Umbilical cord (tissue), 2 donors: ENCODE data around the gene MYO3A. TPM values are rescaled to one million over a fixed set of nuclear protein-coding genes. Genes with fewer than 3 reads are reported as not detected.

Experiments used
- DNase-seq: peaks from one replicate; pipeline ENCODE4 v3.0.0-alpha.2; 2015; ENCODE audit warnings: low spot score
- total RNA-seq: library from RNA; depleted of rRNA; stranded (reverse); fragments of >200 nt; gene quantifications from one replicate; pipeline ENCODE4 v1.2.3, GENCODE V29; 2014; ENCODE audit warnings: low replicate concordance; ENCODE audit not compliant: insufficient read depth

Gene MYO3A
- total RNA-seq, 1 donor from 2014 or later, result 4.3 TPM

DNA sequence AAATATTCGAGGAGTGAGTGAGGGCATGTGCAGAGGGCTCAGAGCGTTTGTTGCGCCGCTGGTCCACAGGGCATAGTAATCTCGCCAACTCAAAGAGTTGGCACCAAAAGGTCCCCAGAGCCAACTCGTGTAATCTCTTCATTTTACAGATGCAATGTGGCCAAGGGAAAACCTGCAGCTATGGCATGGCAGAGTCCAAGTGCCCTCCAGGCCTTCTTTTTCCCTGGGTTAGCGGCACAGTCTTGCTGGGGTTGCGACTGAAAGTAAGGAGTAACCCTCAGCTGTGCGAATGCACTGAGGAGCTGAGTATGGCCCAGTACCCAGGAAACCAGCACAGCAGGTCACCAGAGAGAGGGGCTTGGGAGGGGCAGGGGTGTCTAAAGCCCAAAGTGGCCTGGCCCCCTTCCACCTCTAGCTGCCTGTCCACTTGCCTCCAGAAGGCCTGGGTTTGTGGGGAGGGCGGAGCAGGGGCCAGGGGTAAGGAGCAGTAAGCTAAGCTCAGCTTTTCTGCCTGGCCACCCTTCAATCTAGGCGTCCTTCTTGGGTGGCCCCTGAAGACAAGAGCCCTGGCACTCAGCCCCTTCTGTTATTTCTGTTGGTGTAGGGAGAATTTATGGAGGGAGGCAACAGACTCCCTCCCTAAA lies 279.2 kb downstream of the MYO3A start:
- no peak for DNase-seq

DNA sequence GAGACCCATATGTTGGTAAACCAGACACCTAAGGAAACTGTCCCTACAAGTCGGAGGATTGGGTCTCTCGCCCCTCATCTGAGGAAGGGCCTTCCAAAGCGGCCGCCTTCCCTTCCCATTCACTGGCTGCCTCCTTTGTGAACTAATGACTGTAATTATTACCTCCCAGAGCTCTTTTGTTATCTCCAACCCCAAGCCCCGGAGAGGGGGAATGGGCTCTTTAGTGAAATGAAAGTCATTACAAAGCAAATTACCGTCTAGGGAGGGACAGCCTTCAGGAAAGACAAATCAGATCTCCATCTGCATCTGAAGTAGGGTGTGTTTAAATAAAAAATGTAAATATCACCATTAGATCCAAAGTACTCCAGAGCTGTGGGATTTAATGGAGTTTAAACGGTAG lies 280.0 kb downstream of the MYO3A start:
- DNase-seq, result no peak

DNA sequence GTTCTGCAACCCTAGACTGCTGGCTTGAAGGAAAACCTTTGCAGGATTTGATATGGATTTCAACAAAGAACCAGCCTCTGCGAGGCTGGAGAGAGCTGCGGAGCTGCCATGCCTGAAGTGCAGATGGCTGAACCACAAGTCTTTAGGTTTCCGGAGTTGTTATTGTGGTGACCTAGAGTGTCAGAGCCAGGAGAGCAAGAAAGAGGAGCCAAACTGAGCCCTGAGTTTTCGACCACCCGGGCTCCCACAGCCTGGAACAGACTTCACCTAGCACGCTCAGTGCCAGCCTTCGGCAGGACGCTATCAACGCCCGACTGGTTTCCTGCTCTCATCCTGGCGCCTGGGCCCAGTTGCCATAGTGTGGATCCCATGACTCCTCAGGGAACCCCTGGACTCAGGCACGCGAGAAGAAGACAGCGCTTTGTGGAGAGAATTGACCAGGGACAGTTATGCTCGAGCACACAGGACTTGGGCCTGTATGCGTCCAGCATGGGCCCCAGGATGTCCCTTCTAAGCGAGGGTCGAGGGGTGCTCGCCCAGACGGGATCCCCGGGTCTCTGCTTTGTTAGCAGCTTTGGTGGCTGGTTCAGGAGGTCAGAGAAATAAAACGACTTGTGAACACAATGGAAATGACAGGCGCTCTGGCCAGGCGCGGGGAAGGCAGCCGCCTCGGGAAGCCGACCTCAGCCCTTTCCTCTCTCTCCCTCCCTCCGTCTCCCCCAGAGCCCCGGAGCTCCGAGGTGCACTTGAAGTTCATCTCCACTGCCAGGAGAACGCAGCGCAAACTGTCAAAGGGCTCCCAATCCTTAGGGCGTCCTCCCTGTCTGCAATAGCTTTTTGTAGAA lies 280.7 kb downstream of the MYO3A start:
- DNase-seq, result no peak

DNA sequence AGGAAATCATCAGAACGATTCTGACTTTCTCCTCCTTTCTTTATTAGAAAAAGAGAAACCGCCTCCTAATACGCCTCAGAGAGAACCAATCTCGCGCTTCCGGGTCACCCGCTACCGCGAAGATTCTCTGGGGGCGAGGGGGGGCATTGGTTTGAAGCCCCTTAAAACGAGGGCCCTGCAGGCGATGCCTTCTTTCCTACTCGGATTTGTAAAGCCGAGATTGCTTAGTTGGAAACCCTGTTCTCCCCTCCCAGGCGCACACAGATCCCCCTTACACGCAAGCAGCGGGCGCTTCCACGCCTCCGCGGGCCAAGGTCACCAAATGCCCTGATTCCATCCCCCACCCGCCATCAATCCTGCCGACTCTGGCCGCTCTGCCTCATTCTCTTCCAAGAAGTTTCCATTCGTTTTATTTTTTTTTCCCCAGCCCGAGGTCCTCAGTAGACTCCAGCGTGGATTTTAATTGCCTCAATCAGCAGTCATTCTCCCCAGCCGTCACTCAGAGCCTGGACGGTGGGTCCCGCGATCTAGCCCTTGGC lies 281.4 kb downstream of the MYO3A start:
- DNase-seq, result no peak

DNA sequence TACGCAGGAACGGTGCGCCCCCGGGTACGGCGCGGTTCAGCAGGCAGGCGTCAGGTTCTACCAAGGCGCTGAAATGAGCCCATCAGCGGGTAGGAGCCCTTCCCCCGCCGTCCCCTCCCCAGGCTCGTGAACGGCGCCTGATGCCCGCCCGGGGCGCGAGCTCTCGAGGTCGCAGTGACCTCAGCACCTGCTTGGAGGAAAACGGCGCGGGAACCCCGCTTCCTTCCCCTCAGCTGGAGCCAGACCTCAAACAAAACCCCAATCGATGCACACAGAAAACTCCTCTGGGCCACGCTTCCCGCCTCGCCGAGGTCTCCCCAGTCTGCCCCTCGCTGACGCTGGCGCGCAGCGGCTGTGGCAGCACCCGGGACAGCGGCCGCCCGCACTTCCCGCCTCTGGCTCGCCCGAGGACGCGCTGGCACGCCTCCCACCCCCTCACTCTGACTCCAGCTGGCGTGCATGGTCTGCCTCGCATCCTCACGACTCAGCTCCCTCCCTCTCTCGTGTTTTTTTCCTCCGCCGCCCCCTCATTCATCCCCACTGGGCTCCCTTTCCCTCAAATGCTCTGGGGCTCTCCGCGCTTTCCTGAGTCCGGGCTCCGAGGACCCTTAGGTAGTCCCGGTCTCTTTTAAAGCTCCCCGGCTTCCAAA lies 282.0 kb downstream of the MYO3A start:
- peak; percentile 58 for DNase-seq

DNA sequence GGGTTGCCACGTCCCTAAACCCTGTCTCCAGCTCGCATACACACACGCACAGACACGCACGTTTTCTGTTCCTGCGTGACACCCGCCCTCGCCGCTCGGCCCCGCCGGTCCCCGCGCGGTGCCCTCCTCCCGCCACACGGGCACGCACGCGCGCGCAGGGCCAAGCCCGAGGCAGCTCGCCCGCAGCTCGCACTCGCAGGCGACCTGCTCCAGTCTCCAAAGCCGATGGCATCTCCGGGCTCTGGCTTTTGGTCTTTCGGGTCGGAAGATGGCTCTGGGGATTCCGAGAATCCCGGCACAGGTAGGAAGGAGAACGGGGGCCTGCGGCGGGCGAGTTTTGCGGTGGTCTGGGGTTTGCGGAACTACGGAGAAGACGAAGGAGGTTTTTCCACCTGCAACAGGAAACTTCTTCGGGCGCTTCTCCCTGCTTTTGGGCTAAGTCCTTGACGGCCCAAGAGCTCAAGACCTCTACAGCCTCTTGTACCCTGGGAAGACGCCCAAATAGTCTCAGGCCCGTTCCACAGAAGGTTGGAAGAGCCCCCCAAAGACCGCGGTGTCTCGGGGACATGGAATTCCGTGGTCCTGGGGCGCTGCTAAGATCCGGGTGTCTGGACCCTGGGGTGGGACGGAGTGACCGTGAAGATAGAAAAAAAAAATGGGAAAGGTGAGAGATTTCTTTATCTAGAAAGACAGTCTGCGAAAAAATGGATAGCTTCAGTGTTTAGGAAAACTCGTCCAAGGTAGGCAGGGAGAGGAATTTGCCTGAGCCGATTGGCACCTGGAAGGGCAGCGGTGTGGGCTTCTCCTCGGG lies 282.8 kb downstream of the MYO3A start, which contains the start of gene GAD2:
GAD2 (plus strand) TSS at position 190 of the 811 bp plus-strand sequence; CDS start at position 226, 36 bp downstream.
- DNase-seq, result no peak

DNA sequence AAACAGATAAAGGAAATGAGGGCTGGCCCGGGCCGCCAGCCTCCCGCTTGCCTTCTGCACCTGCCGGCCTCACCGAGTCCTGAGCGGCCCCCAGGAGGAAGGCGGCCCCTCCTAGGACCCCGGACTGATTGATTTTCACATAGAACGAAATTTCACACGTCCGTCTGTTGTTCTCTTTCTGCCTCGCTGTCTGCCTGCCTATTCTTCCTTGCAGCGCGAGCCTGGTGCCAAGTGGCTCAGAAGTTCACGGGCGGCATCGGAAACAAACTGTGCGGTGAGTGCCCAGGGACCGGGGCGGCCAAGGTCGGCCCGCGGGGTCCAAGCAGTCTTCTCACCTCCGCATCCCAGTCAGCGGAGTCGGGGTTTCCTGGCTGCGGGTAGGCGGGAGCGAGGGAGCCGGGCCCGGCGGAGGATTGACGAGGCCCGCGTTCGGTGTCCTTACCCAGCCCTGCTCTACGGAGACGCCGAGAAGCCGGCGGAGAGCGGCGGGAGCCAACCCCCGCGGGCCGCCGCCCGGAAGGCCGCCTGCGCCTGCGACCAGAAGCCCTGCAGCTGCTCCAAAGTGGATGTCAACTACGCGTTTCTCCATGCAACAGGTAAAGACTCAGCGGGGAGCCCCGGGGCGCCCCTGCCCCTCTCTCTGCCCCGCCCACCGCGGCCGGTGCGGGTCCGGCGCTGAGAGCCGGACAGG lies 283.5 kb downstream of the MYO3A start:
- DNase-seq, result no peak

DNA sequence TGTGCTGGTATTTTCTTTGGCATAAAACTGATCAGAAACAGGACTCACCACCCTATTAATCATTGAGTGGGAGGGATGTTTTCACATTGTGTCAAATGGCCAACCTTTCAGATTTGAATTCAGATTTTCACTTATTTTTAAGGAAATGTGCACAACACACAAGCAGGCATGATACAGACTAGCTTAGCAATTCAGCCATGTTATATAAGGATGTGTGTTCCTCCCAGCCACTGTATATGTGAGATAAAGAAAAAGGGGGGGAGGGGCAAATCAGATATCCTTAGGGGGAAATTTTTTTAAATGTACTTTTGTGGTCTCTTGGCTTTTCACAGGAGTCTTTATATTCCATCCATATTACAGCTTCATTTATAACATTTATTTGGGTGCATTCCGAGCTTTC lies 285.6 kb downstream of the MYO3A start:
- DNase-seq, result no peak

DNA sequence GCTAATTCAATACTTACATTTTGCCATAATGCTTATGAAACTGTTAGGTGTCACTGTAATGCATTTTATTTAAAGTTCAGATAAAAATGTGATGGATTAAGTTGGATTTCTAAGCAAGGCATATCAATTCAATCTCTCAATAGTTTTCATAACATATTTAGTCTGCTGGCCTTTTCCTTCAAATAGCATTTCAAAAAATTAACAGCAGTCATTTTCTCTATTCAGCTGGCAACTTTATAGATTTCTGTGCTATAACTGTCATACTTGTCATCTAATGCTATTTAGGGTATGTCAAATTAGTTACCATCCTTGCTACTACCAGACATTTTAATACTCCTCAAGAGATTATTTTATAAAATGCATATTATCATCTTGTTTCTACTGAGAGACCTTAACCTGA lies 286.9 kb downstream of the MYO3A start:
- no peak for DNase-seq

DNA sequence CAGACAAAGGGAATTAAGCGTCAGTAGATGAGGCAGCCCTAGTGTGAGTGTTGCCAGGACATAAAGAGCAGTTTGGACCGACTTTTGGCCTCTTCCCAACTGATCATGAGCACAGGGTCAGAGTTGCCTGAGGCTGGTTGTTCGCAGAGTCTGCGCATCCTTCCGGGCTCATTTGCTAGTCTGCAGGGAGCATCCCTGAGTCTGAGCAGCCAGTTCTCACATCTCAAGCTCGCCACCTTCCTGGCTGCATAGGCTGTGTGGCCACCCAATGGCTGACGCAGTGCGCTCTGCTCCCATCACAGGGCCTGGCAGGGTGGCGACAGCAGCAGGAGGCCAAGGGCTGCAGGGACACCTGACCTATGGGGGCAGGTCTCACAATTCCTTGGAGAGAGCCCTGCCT lies 287.5 kb downstream of the MYO3A start:
- no peak for DNase-seq

DNA sequence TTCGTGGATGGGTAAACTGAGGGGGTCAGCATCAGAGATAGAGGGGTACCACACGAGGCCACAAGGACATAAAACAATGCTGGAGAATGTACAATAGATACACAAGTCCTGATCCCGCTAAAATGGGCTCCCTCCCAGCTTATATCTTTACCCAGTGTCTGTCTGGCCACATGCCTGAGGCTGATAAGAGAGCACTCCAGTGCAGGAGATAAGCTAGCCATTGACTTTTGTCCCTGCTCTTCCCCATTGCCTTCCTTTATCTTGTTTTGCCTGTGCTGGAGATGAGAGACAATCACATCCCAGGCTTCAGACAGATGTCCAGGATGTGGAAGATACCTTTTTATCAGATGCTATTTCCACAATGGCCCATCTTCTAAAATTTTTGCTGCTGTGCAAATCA lies 288.5 kb downstream of the MYO3A start:
- DNase-seq, result no peak

DNA sequence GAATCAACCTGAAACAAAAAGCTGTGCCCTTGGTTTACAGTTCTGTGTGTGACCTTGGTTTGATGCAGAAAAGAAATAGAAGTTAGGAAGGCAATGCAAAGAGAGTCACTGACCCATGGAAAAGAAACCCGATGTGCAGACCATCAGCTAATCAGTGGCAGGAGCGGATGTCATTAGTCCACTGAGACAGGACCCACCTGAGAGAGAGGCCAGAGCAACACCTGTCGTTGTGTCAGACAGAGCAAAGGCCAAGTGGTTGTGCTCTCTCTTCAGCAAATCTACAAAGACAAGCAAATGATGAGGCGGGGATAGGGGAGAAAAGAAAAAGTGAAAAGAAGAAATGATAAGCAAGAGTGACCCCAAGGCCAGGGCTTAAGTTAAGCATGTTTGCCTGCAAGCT lies 291.3 kb downstream of the MYO3A start:
- DNase-seq, result no peak

DNA sequence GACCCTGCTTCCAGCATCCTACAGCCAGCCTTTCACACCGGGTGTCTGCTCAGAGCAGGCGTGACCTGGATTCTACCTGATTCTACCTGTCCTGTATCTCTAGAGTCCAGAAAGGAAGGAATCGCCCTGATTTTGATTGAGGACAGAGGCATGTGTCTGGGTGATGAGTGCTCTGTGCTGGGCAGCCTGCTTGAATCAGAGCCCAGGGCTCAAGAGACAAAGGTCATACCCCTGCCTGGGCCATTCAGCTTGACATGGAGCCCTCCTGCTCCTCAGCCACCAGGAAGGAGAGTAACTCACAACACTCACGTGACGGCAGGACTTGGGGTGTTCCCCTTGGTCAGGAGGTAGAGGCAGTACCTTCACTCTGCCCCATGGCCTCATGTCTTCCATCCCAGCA lies 293.8 kb downstream of the MYO3A start:
- DNase-seq, result no peak

DNA sequence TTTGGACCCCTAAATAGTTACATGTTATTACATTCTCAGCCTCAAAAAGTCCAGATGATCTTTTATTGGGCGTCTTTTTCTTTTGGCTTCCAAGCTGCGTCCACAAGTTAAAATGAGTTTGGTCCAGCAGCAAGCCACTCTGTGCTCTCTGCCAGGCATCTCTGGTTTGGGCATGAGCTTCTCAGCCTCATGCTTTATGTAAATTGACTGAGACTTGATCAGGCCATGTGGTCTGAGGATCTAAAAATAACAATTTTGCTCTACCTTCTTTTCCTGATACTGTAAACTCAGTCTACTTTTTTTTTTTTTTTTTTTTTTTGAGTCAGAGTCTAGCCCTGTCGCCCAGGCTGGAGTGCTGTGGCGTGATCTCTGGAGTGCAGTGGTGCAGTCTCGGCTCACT lies 298.1 kb downstream of the MYO3A start:
- DNase-seq, result no peak

DNA sequence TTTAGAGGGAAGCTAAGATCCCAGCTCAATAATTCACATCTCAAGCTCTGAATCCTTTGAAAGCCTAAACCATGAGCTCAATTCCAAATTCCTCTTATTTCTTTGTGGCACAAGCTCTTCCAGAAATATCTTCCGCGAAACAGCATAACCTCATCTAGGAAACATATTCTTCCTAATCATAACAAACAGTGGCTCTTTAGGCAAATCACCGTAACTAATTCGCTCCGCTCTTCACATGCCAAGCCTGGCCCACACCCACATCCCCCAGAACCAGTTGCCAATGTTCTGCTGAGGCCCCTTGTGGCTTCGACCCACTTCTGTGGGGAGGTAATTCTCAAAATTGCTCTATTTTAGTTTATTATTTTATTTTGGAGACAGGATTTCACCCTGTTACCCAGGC lies 301.7 kb downstream of the MYO3A start:
- DNase-seq, result no peak

DNA sequence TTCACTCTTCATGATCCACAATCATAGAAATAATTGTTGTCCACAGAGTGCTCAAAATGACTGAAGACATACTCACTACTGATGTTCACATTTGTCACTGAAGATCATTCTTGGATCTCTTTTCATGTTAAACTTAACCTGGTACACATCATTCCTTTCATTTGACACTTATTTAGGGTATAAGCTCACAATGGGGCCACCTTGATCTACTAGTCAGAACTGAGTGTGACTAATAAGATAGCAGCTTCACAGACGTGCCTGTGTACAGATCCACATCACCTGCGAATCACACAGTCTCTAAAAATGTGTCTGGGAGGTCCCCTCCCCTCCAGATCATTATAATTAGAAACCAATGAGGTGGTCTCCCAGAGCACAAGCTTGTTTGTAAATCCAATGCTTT lies 304.3 kb downstream of the MYO3A start:
- no peak for DNase-seq

DNA sequence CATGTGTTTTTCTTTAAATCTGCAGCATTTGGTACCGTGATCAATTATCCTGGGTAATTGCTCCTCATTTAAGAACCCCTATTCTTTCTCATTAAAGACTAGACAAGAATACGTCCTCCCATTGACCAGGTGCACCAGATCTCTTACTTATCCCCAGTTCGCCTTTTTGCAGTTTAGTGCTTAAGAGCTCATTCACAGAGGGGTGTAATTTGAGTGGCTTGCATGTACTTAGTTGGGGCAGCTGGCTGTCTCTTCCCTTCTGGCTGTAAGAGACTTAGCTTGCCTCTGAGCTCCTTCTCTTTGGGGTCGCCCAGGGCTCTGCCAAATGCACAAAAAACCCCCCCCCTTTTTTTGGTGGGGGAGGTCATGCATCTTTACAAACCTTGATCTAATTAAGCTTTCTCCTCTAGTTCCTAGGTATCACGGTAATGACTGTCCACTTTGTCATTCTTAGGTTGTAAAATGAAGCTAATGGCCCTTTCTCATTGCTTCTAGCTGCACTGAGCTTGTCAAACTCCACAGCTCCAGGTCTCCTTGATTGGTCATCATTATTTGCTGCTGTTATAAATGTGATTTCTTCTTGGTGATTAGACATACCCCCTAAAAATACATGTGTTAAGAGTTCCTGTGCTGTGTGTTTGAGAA lies 308.8 kb downstream of the MYO3A start:
- no peak for DNase-seq

DNA sequence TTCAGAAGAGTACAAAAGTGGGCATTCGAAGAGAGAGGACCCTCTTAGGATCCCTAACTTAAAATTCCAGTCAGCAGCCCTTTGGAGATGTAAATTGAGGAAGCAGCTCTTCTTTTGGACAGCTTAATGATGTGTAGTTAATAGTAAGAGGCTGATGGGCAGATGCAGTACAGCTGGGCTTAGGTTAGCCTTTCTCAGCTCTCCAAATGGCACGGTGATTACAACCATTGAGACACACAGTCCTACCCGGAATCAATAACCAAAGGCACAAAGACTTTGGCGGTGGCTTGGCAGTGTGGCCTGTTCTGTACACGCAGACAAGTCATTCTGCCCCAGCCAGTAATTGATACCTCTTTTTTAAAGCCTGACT lies 309.3 kb downstream of the MYO3A start:
- no peak for DNase-seq

DNA sequence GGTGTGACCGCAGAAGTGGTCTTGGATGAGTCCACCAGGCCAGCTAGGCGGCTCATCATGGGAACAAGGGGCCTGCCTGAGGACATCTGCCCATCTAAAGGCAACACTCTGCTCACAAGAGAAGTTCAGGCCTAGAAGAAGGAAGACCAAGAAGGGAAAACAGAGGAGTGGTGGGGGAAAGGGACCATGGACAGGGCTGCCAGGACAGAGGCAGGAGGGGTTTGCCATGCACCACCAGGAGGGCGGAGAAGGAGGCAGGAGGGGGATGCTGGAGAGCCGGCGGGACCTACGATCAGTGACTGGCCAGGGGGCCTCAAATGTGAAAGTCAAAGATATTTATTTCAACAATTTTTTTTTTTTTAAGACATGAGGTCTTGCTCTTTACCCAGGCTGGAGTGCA lies 315.7 kb downstream of the MYO3A start:
- no peak for DNase-seq

DNA sequence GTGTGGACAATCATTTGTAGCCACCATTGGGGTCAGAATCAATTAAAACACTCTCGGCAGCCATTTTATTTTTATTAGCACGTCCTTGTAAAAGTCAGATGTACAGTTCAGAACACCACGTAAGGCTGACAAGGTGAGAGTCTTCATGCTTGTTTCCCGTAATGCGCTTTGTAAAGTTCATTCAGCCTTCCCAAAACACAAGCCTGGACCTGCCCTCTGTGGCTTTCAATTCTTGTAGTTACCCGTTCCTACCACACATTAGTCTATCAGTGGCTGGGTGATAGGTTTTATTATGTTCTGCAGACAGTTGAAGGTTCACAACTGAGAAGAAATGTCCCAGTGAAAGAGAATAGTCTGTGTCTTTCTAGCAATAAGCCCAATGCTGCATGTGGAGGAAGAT lies 317.9 kb downstream of the MYO3A start:
- DNase-seq, result no peak

DNA sequence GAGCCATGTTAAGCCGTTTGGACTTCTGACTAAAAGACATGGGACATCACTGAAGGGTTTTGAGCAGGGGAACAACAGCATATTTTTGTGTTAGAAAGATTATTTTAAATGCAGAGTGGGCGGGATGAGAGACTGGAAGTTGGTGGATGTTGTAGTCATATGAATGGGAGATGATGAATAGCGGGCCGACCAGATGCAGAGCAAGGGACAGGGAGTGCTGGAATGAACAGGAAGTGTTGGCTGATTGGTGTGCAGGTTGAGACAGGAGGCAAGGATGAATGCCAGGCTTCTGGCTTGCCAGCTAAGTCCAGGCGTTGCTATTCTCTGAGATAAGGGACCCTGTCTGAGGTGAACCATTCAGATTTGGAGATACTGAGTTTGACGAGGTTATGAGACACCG lies 320.6 kb downstream of the MYO3A start:
- no peak for DNase-seq
